Osteocyte (in vitro differentiated cells): Measurements from ENCODE around the gene TMCO4. TPM values are rescaled to one million over a fixed set of nuclear protein-coding genes. Genes with fewer than 3 reads are reported as not detected.

Source experiments
- DNase-seq: peaks from one replicate; pipeline ENCODE4 v3.0.0; 2021; ENCODE audit warnings: mixed read lengths; ENCODE audit not compliant: unreplicated experiment; ENCODE audit errors: extremely low spot score
- H3K27ac Mint-ChIP-seq: one replicate; pipeline ENCODE4 v1.8.0; 2021; ENCODE audit warnings: mild to moderate bottlenecking, mixed read lengths; ENCODE audit not compliant: unreplicated experiment
- H3K27me3 Mint-ChIP-seq: one replicate; pipeline ENCODE4 v1.8.0; 2021; ENCODE audit warnings: mixed read lengths; ENCODE audit not compliant: unreplicated experiment
- H3K36me3 Mint-ChIP-seq: one replicate; pipeline ENCODE4 v1.8.0; 2021; ENCODE audit warnings: mixed read lengths; ENCODE audit not compliant: unreplicated experiment
- H3K4me1 Mint-ChIP-seq: one replicate; pipeline ENCODE4 v1.8.0; 2021; ENCODE audit warnings: mixed read lengths; ENCODE audit not compliant: unreplicated experiment
- H3K4me3 Mint-ChIP-seq: one replicate; pipeline ENCODE4 v1.8.0; 2021; ENCODE audit warnings: mild to moderate bottlenecking, moderate library complexity, mixed read lengths; ENCODE audit not compliant: unreplicated experiment
- H3K9me3 Mint-ChIP-seq: one replicate; pipeline ENCODE4 v1.8.0; 2021; ENCODE audit warnings: mixed read lengths; ENCODE audit not compliant: unreplicated experiment
- CTCF ChIP-seq: fragments of 200-600 bp; sonication (generic); IDR thresholded peaks from 2 replicates; pipeline ENCODE4 v1.5.0; 2021; ENCODE audit warnings: antibody characterized with exemption, mild to moderate bottlenecking, moderate library complexity
- total RNA-seq: library from RNA; stranded (reverse); gene quantifications from 2 replicates; pipeline ENCODE4 v1.2.1, GENCODE V29; 2021

Gene TMCO4
- total RNA-seq, 1 donor from 2014 or later = 12.1 TPM

- Mint-ChIP-seq H3K36me3 (peaks cover 5% of the 10 kb centered on the region), H3K27me3 (peaks cover 27% of the 10 kb centered on the region)
These were observed 137.9 kb downstream of the TMCO4 start for GRCh38 chr1:19661721-19662228.

GRCh38 chr1:19658186-19658585 is 141.5 kb downstream of the TMCO4 start:
- Mint-ChIP-seq H3K4me1 (peaks cover 31% of the 10 kb centered on the region), H3K36me3 (peaks cover 16% of the 10 kb centered on the region), H3K4me3 (no peak overlapping the region), H3K27ac (no peak overlapping the region), H3K27me3 (peaks cover 7% of the 10 kb centered on the region), H3K9me3 (no peaks in the 10 kb centered on the region)
- no peak for DNase-seq
- no peak for TF ChIP-seq CTCF

More at GRCh38 chr1:19661721-19662228, 137.9 kb downstream of the TMCO4 start:
- peaks cover 14% of the 10 kb centered on the region for H3K4me1 Mint-ChIP-seq
- no peak overlapping the region for H3K4me3 Mint-ChIP-seq
- DNase-seq = no peak
- peak; percentile 77 for TF ChIP-seq CTCF
- H3K9me3 Mint-ChIP-seq = no peaks in the 10 kb centered on the region
- H3K27ac Mint-ChIP-seq = no peak overlapping the region

- Mint-ChIP-seq H3K27ac (no peak overlapping the region), H3K4me3 (no peak overlapping the region), H3K36me3 (peaks cover 16% of the 10 kb centered on the region), H3K9me3 (no peaks in the 10 kb centered on the region), H3K27me3 (no peaks in the 10 kb centered on the region), H3K4me1 (peaks cover 31% of the 10 kb centered on the region)
- no peak for TF ChIP-seq CTCF
- DNase-seq = no peak
These were observed 142.2 kb downstream of the TMCO4 start for GRCh38 chr1:19657511-19657910.

- no peaks in the 10 kb centered on the region for H3K27me3 Mint-ChIP-seq
- no peaks in the 10 kb centered on the region for H3K9me3 Mint-ChIP-seq
- peaks cover 34% of the 10 kb centered on the region for H3K4me1 Mint-ChIP-seq
- H3K27ac Mint-ChIP-seq = no peak overlapping the region
- peaks cover 17% of the 10 kb centered on the region for H3K36me3 Mint-ChIP-seq
- TF ChIP-seq CTCF = no peak
- no peak for DNase-seq
- H3K4me3 Mint-ChIP-seq = no peak overlapping the region
These were observed 142.8 kb downstream of the TMCO4 start for GRCh38 chr1:19656780-19657466.

- Mint-ChIP-seq H3K9me3 (no peaks in the 10 kb centered on the region), H3K27ac (no peak overlapping the region), H3K27me3 (no peaks in the 10 kb centered on the region), H3K4me3 (no peak overlapping the region), H3K4me1 (peaks cover 34% of the 10 kb centered on the region), H3K36me3 (peaks cover 18% of the 10 kb centered on the region)
- no peak for DNase-seq
- no peak for TF ChIP-seq CTCF
These were observed 143.5 kb downstream of the TMCO4 start for GRCh38 chr1:19656134-19656779.
